HG03565 (cell line): ENCODE results near the gene HJV.

Source experiments
- ATAC-seq: cut with Tn5 transposase; IDR thresholded peaks from one replicate; pipeline ENCODE4 v1.9.1; 2021; ENCODE audit warnings: mild to moderate bottlenecking, moderate library complexity; ENCODE audit not compliant: unreplicated experiment

Gene HJV

GRCh38 chr1:145994391-145995120, 27.0 kb downstream of the HJV start:
- ATAC-seq = no peak

DNA sequence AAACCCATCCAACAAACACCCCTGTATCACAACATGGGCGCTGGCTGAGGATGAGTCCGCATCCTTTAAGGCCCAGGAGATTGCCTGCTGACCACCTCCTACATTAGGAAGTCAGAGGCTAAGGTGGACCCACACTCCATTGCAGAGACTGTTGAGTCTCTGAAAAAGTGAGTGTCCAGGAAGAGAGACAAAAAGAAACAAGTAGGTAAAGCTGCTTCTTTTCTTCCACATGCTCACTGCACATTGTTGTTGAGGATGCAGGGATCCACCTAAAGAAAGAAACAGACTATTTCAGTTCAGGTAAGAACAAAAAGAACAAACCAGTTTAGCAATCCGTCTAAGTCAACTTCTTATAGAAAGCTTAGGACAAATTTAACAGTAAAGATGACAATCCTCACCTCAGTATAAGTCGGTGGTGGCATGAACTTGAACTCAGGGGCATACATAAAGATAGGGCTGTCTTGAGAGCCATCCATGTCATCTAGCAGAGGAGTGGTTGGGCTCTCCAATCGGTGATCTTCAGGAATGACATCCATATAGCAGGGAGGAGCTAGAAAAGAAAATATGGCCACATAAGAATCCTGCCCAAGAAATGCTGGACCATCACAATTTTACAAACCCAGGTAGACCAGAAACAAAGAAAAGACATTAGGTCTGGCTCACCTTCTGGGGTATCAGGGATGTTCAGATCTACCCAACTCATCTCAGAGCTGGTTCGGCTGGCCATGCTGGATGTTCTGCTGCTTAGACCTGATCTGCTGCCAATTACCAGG, 27.7 kb downstream of the HJV start:
- no peak for ATAC-seq

DNA sequence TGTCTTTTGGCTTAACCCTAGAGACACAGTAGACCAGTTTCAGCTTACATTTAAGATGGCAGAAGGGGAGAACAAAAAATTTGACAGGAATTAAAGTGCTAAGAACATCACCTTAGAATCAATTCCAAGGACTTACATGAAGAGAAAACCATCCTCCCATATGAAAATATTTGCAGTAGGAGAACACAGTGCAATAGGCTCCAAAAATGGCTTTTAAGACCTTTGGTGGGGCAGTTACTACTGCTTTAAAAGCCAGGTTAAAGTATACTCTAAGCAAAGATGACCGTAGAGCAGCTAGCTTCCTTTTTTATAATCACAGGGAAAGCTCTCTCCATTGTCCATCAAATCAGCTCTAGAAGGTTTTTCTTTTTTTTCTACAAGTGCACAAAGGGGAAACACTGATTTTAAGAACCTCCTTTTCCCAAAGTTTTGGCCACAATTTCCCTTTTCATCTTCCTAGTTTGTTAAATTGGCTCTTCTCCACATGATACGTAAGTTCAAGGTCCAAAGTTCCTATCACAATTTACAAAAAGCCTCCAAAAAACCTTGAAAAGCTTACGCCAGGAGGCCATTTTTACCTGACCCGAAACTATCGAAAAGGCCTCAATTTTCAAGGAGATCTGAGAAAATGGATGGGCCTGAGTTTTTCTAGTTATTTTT, 28.4 kb downstream of the HJV start:
- ATAC-seq = no peak

DNA sequence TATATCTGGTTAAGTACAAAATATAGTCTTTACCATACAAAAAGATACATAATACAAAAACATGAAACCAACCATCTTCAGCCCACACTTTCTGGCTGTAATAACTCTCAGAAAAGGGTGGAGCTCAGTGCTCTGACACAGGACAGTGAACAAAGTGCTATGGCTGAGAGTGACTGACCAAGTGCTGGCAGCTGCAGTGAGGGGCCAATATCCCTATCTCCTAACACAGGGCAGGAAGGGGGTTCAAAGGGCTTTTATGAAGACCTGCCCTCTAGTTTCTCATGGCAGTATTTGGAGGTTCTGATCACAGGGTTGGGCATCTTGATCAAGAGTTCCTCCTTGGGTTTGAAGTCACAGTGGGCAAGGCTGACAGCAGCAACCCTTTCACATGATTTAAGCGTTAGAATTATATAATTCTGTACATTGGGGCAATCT, 29.0 kb downstream of the HJV start:
- no peak for ATAC-seq

DNA sequence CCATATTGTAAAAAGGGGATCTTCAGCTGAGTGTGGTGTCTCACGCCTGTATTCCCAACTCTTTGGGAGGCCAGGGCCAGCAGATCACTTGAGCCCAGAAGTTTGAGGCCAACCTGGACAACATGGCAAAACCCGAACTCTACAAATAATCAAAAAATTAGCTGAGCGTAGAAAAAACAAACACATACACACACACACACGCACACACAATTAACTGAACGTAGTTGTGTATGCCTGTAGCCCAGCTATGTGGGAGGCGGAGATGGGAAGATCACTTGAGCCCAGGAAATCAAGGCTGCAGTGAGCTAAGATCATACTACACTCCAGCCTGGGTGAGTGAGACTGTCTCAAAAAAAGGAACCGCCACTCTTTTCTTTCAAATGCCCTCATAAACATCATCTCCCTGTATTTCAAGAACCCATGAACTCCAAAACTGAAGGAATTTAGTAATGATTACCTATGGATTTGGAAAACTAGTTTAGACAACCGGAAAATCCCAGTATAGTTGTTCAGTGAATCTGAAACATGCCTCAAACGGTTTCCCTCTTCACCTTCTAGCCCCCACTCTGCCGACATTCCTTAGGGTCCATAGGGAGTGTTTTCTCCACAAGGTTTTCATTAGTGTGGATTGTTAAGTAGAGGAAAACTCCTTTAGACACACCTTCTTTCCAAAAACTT, 29.7 kb downstream of the HJV start:
- ATAC-seq = no peak

- ATAC-seq = no peak
Measured at GRCh38 chr1:145990249-145990855, 31.2 kb downstream of the HJV start.

GRCh38 chr1:145988773-145989172, 32.8 kb downstream of the HJV start:
- no peak for ATAC-seq

DNA sequence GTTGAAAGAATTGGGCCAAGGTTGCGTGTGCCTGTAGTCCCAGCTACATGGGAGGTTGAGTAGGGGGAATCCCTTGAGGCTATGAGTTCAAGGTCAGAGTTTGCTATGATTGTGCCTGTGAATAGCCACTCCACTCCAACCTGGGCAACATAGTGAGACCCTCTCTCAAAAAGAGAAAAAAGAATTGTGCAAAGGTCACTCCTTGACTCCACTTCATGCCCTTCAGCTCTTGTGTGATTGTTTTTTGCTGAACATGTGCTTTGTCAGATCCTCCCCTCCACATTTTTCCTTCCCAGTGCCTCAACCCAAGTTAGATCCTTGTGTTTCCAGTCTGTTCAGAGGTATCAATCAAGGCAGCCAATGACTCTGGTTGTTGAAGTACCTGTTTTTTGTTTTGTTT, 33.6 kb downstream of the HJV start:
- ATAC-seq = no peak

DNA sequence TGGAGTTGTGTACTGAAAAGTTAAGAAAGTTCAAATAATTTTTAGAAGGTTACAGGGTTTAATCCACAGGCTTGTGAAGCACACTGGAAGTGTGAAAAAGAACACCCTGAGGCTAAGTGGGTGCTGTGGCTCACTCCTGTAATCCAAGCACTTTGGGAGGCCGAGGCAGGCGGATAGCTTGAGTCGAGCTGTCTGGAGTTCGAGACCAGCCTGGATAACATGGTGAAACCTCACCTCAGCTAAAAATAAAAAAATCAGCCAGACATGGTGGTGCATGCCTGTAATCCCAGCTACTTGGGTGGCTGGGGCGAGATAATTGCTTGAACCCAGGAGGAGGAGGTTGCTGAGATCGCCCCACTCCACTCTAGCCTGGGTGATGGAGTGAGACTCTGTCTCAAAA, 35.0 kb downstream of the HJV start:
- no peak for ATAC-seq

GRCh38 chr1:145985502-145986439, 35.8 kb downstream of the HJV start:
- no peak for ATAC-seq

DNA sequence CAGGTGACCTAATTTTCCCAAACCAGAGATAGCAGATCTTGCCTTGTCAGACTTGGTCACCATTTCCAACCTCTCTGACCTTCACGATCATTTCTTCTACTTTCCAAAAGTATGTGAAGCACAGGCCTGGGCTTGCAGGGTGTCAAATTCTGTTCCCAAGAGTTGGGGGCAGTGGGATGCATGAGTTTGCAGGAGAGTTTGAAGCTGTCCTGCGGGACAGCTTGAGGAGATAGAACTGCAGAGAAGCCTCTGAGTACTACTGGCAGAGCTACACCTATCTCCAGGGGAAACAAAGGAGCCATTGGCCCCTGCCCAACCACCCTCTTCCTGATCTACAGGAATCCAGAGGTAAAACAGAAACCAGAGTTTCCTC, 36.4 kb downstream of the HJV start:
- no peak for ATAC-seq

GRCh38 chr1:145983960-145984830, 37.3 kb downstream of the HJV start:
- ATAC-seq = no peak

- ATAC-seq = no peak
Measured at GRCh38 chr1:145983206-145983675, 38.3 kb downstream of the HJV start.

DNA sequence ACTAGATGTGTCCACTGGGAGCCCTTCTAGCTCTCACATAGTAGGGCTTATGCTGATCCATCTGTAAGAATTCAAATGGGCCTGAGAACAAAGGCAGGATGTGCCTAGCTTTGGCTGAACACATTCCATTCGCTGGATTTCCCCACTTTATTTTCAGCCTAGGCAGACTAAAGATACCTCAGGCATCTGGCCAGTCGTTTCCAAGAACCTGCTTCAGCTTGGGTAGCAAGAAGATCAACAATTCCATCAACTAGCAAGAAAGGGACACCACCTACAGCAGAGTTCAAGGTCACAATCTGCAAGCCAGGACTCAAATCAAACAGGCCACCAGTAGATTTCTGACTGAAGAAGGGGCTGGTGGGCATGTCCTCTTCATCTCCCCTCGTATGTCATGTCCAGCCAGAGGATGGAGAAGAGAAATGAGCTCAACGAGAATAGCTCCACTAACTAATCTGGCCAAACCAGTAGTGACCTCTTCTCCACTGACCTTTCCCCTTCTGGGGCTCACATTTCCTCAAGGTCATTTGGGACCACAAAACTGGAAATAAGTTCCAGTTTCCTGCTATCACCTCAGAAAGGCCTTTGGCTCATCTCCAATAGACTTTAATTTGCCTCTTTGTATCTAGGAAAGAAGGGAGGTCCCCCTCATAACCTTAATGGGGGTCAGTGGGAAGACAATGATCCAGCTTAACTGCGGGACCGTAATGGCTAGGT, 39.4 kb downstream of the HJV start:
- no peak for ATAC-seq

- no peak for ATAC-seq
Measured at GRCh38 chr1:145980457-145980994, 41.0 kb downstream of the HJV start.

- peak; percentile 23 for ATAC-seq
Measured at GRCh38 chr1:145979746-145980456, 41.6 kb downstream of the HJV start.
